COLO829 (cell line): ENCODE data around the gene GNB1L.
"Not testable (repeated sequence)": the region's sequence is repeated elsewhere in the genome, so short reads cannot be mapped to it uniquely, and the experiment has no call there.

Source experiments
- DNase-seq: peaks from one replicate; pipeline ENCODE4 v3.0.0; 2012; ENCODE audit warnings: low spot score

Gene GNB1L

GRCh38 chr22:19795617-19796008, 59.1 kb downstream of the GNB1L start:
- no peak for DNase-seq

GRCh38 chr22:19793661-19794310, 60.9 kb downstream of the GNB1L start:
- DNase-seq = no peak

GRCh38 chr22:19793161-19793560, 61.5 kb downstream of the GNB1L start:
- DNase-seq = no peak

DNA sequence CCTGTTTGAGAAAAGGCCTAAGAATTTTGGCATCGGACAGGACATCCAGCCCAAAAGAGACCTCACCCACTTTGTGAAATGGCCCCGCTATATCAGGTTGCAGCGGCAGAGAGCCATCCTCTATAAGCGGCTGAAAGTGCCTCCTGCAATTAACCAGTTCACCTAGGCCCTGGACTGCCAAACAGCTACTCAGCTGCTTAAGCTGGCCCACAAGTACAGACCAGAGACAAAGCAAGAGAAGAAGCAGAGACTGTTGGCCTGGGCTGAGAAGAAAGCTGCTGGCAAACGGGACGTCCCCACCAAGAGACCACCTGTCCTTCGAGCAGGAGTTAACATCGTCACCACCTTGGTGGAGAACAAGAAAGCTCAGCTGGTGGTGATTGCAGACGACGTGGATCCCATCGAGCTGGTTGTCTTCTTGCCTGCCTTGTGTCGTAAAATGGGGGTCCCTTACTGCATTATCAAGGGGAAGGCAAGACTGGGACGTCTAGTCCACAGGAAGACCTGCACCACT, 62.2 kb downstream of the GNB1L start:
- DNase-seq = not testable (repeated sequence)

DNA sequence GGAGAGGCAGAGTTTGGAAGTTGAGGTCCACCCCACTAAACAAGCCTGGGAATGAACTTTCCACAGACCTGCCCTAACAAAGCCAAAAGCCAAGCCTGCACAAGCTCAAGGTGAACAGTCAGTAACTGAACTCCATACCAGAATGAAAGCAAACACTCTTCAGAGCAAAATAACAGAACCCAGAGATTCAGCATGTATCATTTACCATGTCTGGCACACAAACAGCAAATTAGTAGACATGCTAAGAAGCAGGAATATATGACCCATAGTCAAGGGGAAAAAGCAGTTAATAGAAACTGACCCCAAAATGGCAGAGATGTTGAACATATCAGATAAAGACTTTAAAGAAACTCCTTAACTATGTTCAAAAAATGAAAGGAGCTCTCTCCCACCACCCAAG, 62.8 kb downstream of the GNB1L start:
- no peak for DNase-seq

GRCh38 chr22:19791243-19791642, 63.4 kb downstream of the GNB1L start:
- no peak for DNase-seq

DNA sequence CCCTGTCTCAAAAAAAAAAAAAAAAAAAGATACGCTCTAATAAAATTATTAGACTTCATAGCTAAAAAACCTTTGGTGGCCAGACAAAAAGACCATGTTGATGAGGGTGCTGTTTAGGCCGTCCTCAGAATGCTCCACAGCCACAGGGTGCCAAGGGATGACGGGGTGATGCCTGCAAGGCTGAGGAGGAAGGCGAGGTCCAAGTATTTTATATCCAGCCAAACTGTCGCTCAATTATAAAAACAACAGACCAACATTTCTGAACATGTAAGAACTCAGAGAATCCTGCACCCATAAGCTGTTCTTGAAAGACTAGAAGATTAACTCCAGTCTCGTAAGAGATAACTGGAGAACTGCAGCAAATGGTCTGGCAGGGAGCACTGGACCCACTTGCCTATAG, 64.8 kb downstream of the GNB1L start:
- DNase-seq = no peak

GRCh38 chr22:19789406-19789805, 65.3 kb downstream of the GNB1L start:
- no peak for DNase-seq

DNA sequence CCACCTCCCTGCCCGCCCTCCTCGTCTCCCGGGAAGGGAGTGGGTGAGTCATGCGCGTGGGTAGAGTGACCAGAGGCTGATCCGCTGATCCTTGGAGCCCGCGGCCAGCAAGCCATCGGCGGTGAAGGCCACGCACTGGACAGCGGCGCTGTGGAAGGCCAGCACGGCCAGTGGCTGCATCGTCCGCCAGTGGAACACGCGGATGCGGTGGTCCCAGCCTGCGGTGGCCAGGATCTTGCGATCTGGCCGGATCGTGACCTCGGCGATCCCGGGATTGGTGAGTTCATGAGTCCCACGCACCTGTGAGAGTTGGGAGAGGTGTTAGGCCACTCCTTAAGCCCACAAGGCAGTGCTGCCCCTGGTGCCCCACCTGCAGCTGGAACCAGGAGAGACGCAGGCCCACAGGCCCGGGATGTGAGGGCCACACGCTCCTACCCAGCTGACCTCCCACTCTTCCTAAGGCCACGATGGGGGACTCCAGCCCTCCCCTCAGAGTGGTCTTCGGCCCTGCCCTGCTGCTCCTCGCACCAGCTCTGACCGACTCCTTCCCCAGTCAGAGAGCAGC, 65.9 kb downstream of the GNB1L start:
- no peak for DNase-seq

- DNase-seq = no peak
Measured at GRCh38 chr22:19787849-19788141, 66.9 kb downstream of the GNB1L start.

DNA sequence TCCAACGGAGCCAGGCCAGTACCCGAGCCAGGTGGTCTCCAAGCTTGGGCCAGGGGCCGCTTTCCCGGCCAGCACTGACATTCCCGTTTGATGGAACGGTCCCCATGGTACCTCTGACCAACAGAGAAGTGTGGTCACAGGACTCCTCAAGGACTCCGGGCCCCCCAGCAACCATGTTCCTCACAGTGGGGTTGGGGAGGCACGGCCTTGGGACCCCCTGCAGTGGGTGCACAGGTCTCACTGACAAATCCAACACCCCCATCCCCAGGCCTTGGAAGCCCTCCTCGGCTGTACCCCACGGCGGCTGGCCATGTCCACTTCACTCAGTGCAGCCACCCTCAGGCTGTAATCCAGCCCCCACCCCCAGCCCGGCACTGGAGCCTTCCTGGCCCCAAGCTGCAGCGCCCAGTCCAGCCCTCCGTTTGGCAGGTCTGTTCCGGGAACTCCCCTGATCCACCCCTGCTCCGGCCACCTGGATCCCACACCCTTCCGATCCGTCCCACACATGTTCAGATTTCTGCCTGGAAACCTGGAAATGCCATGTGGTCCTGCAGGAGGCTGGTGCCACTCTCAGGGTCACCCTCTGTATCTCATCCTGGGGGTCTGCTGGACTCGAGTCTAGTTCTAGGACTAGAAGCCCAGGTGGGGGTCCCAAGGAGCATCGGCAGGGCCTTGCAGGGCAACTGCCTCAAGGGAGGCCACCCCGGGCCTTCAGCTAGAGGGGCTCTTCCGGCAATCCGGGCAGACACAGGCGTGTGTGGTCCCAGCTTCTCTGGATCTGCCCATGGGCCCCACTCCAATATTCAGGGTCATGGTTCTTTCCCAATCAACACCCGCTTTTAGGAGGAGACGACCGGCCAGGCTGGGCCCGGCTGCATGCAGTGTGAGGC, 67.5 kb downstream of the GNB1L start:
- no peak for DNase-seq

GRCh38 chr22:19786264-19786585, 68.4 kb downstream of the GNB1L start:
- no peak for DNase-seq

GRCh38 chr22:19785461-19786263, 69.0 kb downstream of the GNB1L start:
- no peak for DNase-seq

DNA sequence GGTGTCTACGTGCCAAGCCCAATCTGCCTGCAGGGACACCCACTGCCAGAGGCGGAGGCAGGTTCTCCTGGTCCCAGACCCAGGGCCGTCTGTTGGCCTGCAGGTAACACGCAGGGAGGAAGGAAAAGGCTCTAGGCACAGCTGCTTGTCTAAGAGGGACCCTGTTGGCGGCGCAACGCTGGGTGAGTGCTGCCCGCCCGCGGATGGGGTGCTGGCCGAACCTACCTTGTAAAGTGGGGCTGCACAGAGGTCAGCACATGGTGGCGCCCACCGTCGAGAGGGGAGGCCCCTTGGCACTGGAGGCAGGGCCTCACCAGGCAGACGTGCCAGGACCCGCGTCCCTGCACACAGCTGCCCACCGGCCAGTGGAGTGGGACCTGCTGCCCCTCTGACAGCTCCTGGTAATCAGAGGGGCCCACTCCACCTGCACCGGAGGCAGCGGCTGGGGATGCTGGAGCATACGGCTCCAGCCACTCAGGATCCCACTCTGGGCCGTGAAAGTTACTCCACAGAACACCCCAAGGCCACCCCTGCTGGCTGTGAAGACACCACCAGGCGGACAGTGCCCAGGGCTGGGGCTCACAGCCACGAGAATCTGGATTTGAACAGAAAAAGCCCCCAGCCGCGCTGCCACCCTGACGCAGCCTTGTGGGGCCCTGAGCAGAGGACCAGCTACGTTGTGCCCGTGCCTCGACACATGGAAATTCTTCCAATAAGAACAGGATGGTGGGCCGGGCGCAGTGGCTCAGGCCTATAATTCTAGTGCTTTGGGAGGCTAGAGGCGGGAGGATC, 70.1 kb downstream of the GNB1L start:
- no peak for DNase-seq

GRCh38 chr22:19783586-19784383, 70.9 kb downstream of the GNB1L start:
- no peak for DNase-seq

DNA sequence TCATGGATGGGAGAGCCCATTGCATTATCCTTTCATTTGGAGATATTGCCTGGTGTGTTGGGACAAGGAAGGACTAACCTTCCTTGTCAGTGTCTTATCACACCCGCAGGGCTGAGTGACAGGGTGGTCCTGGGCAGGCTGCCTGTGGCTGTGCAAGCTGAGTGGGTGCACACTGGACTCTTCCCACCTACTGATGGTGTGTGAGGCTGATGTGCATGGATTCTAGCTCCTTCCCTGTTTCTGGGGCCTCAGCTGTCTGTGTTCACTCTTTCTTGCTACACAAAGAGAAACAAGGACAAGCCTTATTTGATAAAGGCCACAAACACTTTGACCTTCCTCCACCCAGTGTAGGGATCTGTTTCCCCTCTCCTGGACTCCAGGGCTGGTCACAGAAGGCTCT, 72.1 kb downstream of the GNB1L start:
- no peak for DNase-seq

DNA sequence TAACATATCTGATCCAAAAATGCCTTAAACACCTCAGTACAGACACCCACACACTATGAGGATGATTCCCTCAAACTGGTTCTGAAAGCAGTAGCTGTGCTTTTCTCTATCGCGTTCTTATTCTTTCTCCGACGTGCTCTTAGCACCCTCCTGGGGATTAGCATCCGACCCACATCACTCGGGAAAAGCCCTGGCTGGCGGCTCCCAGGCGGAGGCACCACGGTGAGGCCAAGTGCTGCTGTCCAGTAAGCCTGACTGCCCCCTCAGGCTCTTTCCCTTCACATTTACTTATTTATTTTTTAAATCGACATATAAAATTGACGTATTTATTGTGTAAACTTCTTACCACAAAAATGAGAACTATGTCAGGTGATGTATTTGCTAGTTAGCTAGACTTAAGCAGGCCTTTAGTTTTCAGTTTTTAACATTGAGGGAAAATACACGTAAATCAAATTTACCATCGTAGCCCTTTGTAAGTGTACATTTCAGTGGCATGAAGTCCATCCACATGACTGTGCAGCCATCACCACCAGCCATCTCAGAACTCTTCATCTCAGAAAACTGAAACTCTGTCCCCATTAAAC, 74.9 kb downstream of the GNB1L start:
- peak; percentile 58 for DNase-seq

DNA sequence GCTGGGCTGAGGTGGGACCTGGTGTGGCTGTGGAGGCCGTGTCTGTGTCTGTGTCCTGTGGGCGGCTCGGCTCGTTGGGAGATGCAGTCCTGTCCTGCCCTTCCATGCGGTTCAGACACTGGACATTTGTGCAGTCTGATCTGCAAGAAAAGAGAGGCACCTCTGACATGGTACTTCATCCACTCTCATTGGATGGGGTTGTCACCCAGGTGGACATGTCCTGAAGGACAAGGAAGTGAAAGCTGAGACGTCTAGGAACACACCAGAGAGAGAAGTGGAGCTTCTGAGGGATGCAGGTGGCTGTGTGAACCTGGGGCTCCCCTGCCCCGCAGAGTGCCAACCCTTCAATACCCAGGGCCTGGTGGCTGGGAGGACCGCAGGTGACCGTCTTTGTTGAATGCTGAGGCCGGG, 75.7 kb downstream of the GNB1L start:
- no peak for DNase-seq

DNA sequence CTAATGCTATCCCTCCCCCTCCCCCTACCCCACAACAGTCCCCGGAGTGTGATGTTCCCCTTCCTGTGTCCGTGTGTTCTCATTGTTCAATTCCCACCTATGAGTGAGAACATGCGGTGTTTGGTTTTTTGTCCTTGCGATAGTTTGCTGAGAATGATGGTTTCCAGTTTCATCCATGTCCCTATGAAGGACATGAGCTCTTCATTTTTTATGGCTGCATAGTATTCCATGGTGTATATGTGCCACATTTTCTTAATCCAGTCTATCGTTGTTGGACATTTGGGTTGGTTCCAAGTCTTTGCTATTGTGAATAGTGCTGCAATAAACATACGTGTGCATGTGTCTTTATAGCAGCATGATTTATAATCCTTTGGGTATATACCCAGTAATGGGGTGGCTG, 77.5 kb downstream of the GNB1L start:
- not testable (repeated sequence) for DNase-seq

GRCh38 chr22:19776433-19777031, 78.1 kb downstream of the GNB1L start:
- no peak for DNase-seq
